Putamen (tissue), 1 donor: ENCODE data around the gene H2AZ1.

Source experiments
- DNase-seq: peaks from one replicate; pipeline ENCODE4 v3.0.0-alpha.2; 2016; ENCODE audit warnings: low spot score

The H2AZ1 gene

DNA sequence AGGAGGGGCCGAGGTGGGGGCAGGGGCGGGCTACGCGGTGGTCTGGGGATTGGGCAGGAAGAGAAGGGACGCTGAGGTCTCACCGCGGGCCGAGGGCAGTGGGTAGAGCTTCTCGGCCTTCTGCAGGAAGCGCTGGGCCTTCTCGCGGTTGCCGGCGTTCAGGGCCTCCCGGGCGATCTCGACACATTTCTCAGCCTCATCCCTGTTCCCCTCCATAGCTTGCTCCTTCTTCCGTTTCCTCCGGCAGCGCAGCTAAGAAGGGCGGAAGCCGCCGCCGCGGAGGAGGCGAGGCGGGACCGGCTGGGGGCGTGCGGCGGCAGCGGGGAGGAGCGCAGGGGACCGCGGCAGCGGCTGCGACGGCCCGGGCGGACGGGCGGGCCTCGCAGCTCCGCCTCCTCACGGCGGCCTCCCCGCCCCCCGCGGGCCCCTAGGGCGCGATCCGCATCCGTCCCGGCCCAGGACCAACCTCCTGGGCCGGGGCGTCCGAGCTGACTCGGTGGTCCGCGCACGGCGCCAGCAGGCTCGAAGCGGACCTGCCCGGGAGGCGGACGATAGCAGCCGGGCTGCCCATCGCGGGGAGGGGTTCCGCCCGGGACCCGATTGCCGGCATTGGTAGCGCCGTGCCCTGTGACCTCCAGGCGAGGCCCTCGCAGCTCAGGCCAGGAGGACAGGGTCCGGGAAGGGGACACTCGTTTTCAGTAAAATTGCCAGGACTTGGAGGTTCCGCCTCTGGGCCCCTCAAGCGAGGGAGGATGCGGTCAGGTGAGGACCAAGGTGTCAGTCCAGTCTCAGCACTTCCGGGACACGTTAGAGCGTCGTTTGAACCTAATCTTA, 3.5 kb downstream of the H2AZ1 start, which contains the start of gene DNAJB14:
Gene DNAJB14, minus strand, starts transcription at position 263 of the 834 bp plus-strand sequence. Its CDS starts 47 bp downstream, at position 216.
- peak; percentile 76 for DNase-seq

DNA sequence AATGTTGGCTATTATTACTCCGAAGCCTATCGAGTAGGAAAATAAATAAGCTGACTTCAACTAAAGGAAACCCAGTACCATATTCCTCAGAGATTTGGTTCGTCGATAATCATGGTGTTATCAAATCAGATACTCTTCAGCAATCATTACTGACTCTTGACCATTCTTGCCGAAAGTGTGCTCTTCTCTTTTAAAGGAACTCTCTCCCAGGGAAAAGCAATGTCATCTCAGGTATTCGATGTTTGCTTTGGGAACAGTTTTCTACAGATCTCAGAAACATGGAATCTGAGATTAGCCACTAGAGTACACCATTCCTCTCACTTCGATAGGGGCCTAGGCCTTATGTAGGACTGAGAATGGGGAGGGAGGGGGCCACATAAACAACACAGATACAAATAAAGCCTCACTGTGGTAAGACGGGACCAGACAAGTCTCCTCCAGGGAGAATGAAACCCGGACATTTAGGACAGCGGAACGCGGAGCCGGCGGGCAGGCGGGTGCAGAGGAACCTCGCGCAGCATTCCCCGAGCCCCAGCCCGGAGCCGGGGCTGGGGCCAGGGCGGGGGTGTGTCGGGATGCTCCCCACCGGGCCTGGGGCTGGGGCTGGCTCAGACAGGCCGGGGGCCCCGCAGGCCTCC, 4.2 kb downstream of the H2AZ1 start:
- DNase-seq = peak; percentile 21

DNA sequence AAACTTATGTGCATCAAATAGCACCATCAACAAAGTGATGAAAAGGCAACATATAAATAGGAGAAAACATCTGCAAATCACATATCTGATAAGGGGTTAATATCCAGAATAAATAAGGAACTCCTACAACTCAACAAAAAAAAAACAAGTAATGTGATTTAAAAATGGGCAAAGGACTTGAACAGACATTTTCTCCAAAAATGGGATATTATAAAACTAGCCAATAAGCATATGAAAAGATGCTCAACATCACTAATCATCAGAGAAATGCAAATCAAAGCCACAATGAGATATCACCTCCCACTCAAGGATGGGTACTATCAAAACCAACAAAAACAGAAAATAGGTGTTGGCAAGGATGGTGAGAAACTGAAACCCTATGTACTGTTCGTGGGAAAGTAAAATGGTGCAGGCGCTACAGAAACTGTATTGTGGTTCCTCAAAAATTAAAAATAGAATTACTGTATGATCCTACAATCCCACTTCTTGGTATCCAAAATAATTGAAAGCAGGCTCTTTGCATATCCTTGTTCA, 6.1 kb downstream of the H2AZ1 start:
- DNase-seq = no peak

DNA sequence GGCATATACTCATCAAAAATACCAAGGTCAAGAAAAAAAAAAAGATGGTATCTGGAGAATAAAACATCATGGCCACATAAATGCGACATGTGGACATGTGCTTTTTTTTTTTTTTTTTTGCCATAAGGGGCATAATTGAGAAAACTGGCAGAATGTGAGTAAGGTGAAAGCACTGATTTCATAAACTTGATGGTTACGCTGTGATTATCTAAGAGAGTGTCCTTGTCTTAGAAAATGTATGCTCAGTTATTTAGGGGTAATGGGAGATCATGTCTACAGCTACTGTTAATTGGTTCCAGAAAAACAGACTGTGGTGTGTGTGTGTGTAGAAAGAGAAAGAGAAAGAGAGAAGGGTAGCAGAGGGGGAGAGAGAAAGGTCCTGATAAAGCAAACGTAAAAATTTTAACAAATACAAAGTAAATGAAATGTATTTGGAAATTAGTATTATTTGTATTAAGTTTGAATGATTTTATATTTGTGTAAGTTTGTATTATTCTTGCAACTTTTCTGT, 11.8 kb downstream of the H2AZ1 start:
- no peak for DNase-seq

DNA sequence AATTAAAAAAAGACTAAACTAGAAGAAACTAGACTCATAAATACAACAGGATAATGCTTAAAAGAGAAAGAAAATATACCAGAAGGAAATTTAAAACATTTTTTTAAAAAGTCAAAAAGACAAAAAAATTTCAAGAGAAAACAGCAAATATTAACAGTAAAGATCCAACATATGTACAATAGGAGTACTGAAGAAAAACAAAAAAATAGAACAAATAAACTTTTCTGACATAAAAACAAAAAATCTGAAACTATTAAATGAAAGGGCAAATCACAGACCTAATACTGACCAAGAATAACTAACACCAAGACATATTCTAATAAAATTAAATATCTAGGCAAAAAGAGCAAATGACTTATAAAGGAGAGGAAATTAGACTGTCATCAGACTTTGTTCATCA, 15.2 kb downstream of the H2AZ1 start:
- no peak for DNase-seq

DNA sequence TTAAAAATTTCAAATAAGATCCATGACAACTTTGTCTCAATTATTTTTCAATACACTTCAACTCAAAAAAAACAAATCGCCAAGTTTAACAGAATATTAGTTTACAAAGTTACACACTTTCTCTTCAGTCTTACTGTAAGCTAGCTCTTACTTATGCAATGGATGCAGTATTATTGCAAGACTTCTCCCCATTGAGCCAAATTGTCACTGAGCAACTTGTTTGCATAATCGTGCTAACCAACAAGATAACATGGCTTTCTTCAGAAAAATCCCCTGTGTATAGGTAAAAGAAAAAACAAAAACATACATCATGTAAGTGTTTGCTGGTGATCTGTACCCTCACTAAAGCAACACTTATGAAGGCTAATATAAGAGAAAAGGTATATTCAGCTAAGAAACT, 22.5 kb downstream of the H2AZ1 start:
- no peak for DNase-seq

DNA sequence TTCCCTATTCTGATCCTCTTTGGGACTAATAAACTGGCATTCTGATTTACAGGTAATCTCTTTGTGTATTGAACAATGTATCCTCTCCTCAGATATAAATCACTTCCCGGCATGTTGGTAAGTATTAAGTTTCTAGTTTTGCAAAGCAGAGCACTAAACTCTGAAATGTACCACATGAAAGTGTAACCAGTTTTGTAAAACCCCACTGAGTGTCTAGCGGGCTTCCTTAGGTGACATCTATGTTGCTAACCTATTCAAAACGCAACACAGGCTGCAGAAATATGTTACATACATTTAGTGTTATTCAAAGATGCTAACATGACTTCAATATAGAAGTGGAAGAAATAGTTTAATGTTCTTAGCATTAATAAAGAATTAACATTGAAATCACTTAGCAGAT, 28.9 kb downstream of the H2AZ1 start:
- DNase-seq = no peak

DNA sequence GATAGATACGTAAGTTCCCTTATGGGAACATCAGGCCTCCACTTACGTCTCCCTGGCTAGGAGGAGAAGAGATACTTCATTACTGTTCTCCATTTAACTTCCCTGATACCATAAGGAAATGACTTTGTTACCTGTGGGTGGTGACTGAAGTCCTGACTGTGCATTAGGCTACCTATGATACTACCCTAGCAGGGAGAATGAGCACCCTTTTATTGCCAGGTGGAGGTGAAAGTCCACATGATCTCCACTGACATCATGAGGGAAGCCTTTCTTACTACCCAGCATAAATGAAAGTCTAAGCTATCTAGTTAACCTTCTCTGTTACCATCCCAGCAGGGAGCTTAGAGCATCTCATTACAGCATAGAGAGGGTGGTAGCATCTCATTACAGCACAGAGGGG, 31.4 kb downstream of the H2AZ1 start:
- DNase-seq = no peak

DNA sequence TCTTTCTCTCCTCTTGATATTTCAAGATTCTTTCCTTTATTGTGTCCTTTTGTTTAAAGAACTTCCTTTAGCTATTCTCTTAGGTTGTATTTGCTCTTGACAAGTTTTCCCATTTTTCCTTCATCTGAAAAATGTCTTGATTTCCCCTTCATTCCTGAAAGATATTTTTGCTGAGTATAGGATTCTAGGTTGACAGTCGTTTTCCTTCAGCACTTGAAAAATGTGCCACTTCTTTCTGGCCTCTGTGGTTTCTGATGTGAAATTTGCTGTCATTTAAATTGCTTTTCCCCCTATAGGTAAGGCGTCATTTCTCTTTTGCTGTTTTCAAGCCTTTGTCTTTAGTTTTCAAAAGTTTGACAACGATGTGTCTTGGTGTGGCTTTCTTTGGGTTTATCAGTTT, 32.5 kb downstream of the H2AZ1 start:
- DNase-seq = no peak

DNA sequence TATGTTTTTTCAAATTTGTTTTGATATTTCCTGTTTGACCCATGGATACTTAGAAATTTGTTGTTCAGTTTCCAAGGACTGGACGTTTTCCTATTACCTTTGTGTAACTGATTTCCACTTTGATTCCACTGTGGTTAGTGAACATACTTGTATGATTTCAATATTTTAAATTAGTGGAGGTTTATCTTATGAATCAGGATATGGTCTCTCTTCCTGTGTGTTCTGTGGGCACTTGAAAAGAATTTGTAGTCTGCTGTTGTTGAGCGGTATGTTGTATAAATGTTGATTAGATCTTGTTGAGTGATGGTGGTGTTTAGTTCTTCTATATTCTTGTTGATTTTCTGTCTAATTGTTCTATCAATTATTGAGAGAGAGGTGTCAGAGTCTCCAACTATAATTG, 34.6 kb downstream of the H2AZ1 start:
- DNase-seq = no peak
